Loucy (cell line): ENCODE results near the gene FER.

ENCODE experiments used
- H2AFZ ChIP-seq: fragments of 200-600 bp; sonication (generic); 2 replicates; pipeline ENCODE4 v1.6.0; 2016; ENCODE audit warnings: antibody characterized with exemption, mild to moderate bottlenecking, low read length, moderate library complexity
- H3F3A ChIP-seq: fragments of 200-600 bp; 2 replicates; pipeline ENCODE4 v1.6.0; 2016; ENCODE audit warnings: antibody characterized with exemption, low read depth, mild to moderate bottlenecking
- H3K27me3 ChIP-seq: fragments of 200-600 bp; sonication (generic); 2 replicates; pipeline ENCODE4 v1.6.1; 2014; ENCODE audit warnings: low read length, mild to moderate bottlenecking; ENCODE audit not compliant: insufficient read depth, poor library complexity, severe bottlenecking
- H3K36me3 ChIP-seq: fragments of 200-600 bp; sonication (generic); 2 replicates; pipeline ENCODE4 v1.6.1; 2016; ENCODE audit warnings: low read length; ENCODE audit not compliant: insufficient read depth
- H3K4me1 ChIP-seq: fragments of 200-600 bp; sonication (generic); 2 replicates; pipeline ENCODE4 v1.5.1; 2014; ENCODE audit warnings: low read length, mild to moderate bottlenecking; ENCODE audit not compliant: insufficient read depth, poor library complexity, severe bottlenecking
- H3K4me2 ChIP-seq: fragments of 200-600 bp; sonication (generic); 2 replicates; pipeline ENCODE4 v1.6.0; 2014; ENCODE audit warnings: antibody characterized with exemption, low read length, low read depth, mild to moderate bottlenecking; ENCODE audit not compliant: poor library complexity, severe bottlenecking
- H3K4me3 ChIP-seq: fragments of 200-600 bp; sonication (generic); 2 replicates; pipeline ENCODE4 v1.5.1; 2014; ENCODE audit warnings: low read length, mild to moderate bottlenecking, mixed read lengths; ENCODE audit not compliant: poor library complexity, severe bottlenecking
- H3K79me2 ChIP-seq: fragments of 200-600 bp; sonication (generic); 2 replicates; pipeline ENCODE4 v1.6.1; 2014; ENCODE audit warnings: low read length; ENCODE audit not compliant: insufficient read depth
- H3K9ac ChIP-seq: fragments of 200-600 bp; sonication (generic); 2 replicates; pipeline ENCODE4 v1.6.0; 2014; ENCODE audit warnings: mild to moderate bottlenecking, low read depth, low read length, moderate library complexity; ENCODE audit not compliant: poor library complexity, severe bottlenecking
- H3K9me2 ChIP-seq: fragments of 200-600 bp; sonication (generic); replicated peaks from 2 replicates; pipeline ENCODE4 v1.6.1; 2016; ENCODE audit warnings: low read depth, low read length, mixed read lengths
- H3K9me3 ChIP-seq: fragments of 200-600 bp; sonication (generic); 2 replicates; pipeline ENCODE4 v1.6.1; 2014; ENCODE audit warnings: mild to moderate bottlenecking, antibody characterized with exemption, low read length, low read depth; ENCODE audit not compliant: insufficient read depth
- H4K20me1 ChIP-seq: fragments of 200-600 bp; sonication (generic); 2 replicates; pipeline ENCODE4 v1.6.0; 2014; ENCODE audit warnings: antibody characterized with exemption, low read length, mild to moderate bottlenecking; ENCODE audit not compliant: insufficient read depth, poor library complexity, severe bottlenecking
- EZH2phosphoT487 ChIP-seq: fragments of 200-600 bp; IDR thresholded peaks from 2 replicates; pipeline ENCODE4 v1.6.1; 2018; ENCODE audit warnings: antibody characterized with exemption, mild to moderate bottlenecking, moderate library complexity, borderline replicate concordance
- TF ChIP-seq, protein P1 (sequence below): fragments of 200-600 bp; sonication (generic); conservative IDR thresholded peaks from 2 replicates; pipeline ENCODE4 v1.5.1; 2014; ENCODE audit warnings: mild to moderate bottlenecking, antibody characterized with exemption, low read length

Gene FER

DNA sequence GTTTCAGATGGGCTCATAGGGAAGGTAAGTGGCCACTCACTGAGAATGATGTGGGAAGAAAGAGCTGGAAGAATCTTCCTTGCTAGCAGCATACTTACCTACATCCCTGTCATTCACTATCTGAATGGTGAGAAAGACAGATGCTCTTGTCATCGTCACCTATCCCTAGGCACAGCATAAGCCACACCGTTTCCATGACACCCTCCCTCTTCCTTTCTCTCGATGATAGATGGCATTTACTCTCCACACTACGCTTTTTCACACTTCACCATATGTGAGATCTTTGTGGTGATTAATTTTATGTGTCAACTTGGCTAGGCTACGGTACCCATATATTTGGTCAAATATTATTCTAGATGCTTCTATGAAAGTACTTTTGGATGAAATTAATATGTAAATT lies 44.4 kb upstream of the FER start:
- no peaks in the 10 kb centered on the region for H3K9me2 ChIP-seq
- no peaks in the 10 kb centered on the region for H3K27me3 ChIP-seq
- H3K4me3 ChIP-seq, result no peak overlapping the region
- H3K4me2 ChIP-seq, result no peak overlapping the region
- H2AFZ ChIP-seq, result no peak overlapping the region
- no peaks in the 10 kb centered on the region for H4K20me1 ChIP-seq
- H3K4me1 ChIP-seq, result no peaks in the 10 kb centered on the region
- H3K9me3 ChIP-seq, result no peaks in the 10 kb centered on the region
- no peak overlapping the region for H3K9ac ChIP-seq
- H3F3A ChIP-seq, result no peaks in the 10 kb centered on the region
- no peaks in the 10 kb centered on the region for H3K79me2 ChIP-seq
- TF ChIP-seq, protein P1, sequence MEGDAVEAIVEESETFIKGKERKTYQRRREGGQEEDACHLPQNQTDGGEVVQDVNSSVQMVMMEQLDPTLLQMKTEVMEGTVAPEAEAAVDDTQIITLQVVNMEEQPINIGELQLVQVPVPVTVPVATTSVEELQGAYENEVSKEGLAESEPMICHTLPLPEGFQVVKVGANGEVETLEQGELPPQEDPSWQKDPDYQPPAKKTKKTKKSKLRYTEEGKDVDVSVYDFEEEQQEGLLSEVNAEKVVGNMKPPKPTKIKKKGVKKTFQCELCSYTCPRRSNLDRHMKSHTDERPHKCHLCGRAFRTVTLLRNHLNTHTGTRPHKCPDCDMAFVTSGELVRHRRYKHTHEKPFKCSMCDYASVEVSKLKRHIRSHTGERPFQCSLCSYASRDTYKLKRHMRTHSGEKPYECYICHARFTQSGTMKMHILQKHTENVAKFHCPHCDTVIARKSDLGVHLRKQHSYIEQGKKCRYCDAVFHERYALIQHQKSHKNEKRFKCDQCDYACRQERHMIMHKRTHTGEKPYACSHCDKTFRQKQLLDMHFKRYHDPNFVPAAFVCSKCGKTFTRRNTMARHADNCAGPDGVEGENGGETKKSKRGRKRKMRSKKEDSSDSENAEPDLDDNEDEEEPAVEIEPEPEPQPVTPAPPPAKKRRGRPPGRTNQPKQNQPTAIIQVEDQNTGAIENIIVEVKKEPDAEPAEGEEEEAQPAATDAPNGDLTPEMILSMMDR, result no peak
- TF ChIP-seq EZH2phosphoT487, result no peak
- no peaks in the 10 kb centered on the region for H3K36me3 ChIP-seq

DNA sequence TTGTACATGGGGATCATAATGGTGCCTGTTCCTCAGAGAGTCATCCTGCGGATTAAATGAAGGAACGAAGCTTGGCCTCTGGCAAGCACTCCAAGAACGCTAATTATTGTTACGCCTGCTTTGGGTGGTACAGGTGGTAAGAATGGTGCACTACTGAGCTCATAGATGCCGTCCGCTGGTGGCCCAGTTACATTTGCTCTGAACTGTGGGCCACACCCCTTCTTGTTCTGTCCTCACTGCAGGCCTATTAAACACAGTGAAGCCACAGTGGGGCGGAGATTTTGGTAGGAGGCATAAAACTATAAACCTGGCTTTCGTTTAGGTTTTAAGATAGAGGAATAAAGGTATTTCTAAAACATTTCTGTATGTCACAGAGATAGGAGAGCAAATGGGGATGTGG lies 40.6 kb upstream of the FER start:
- Histone ChIP-seq H3F3A (no peaks in the 10 kb centered on the region), H3K4me2 (no peak overlapping the region), H3K27me3 (no peaks in the 10 kb centered on the region), H3K9me3 (no peaks in the 10 kb centered on the region), H3K36me3 (no peaks in the 10 kb centered on the region), H3K9me2 (no peaks in the 10 kb centered on the region), H2AFZ (no peak overlapping the region), H3K9ac (no peak overlapping the region), H3K4me1 (no peaks in the 10 kb centered on the region), H4K20me1 (no peaks in the 10 kb centered on the region), H3K79me2 (no peaks in the 10 kb centered on the region), H3K4me3 (no peak overlapping the region)
- TF ChIP-seq EZH2phosphoT487, result no peak
- TF ChIP-seq, protein P1, result no peak

DNA sequence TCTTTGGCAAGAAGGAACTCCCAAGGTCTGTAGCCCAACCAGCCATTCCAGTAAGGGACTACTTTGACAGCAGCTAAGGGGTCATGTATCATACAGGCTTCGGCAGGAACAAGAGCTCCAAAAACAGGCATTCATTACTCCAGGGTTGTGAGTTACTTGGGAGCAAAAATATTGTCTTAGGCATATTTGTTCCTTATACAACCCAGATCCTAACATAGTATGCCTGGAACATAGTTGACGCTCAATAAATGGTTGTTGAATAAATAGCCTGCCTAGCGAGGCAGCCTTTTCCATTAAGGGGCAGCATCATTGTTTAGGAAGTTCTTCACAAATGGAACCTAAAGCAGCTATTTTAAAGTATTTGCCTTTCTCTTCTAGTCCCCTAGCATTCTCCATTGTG lies 35.8 kb upstream of the FER start:
- H4K20me1 ChIP-seq, result no peaks in the 10 kb centered on the region
- H3K36me3 ChIP-seq, result no peaks in the 10 kb centered on the region
- H3K9ac ChIP-seq, result no peak overlapping the region
- H3K9me2 ChIP-seq, result no peaks in the 10 kb centered on the region
- H3K4me3 ChIP-seq, result no peak overlapping the region
- TF ChIP-seq, protein P1, result no peak
- TF ChIP-seq EZH2phosphoT487, result no peak
- no peaks in the 10 kb centered on the region for H3K4me1 ChIP-seq
- no peak overlapping the region for H3K4me2 ChIP-seq
- H3F3A ChIP-seq, result no peaks in the 10 kb centered on the region
- no peak overlapping the region for H2AFZ ChIP-seq
- no peaks in the 10 kb centered on the region for H3K9me3 ChIP-seq
- H3K79me2 ChIP-seq, result no peaks in the 10 kb centered on the region
- H3K27me3 ChIP-seq, result no peaks in the 10 kb centered on the region
